GM19238 (cell line): ENCODE measurements around the gene MSH2.
"Not testable (repeated sequence)": the region's sequence is repeated elsewhere in the genome, so short reads cannot be mapped to it uniquely, and the experiment has no call there.

Source experiments
- DNase-seq: peaks from one replicate; pipeline ENCODE4 v3.0.0; 2011; ENCODE audit warnings: low spot score; ENCODE audit not compliant: insufficient read length

MSH2 gene

DNA sequence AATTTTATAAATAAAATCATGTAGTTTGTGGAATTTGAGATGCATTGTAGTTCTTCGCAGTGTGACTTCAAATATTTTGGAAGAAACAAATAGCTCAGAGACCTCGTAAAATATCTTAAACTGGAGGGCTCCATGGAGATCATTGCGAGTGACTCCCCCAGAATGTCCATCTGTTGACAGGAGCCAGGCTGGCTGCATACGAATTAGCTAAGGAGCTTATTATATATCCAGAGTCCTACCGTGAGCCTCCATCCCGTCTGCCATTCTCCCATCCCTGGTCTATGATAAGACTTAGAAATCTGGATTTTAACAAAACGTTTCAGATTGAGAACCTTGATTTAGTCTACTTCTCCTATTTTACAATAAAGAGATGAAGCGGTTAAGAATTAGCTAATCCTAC lies 80.2 kb downstream of the MSH2 start:
- no peak for DNase-seq

DNA sequence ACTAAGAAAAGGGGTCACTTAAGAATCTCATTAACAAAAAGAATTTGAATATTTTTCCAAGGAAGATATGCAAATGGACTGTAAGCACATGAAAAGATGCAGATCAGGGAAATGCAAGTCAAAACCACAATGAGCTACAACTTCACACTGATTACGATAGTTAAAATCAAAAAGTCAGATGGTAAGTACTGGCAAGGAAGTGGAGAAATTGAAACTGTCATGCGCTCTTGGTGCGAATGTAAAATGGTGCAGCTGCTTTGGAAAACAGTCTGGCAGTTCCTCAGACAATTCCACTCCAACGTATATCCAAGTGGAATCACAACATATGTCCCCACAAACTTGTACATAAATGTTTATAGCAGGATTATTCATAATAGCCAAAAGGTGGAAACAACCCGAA lies 81.4 kb downstream of the MSH2 start:
- DNase-seq, result no peak

DNA sequence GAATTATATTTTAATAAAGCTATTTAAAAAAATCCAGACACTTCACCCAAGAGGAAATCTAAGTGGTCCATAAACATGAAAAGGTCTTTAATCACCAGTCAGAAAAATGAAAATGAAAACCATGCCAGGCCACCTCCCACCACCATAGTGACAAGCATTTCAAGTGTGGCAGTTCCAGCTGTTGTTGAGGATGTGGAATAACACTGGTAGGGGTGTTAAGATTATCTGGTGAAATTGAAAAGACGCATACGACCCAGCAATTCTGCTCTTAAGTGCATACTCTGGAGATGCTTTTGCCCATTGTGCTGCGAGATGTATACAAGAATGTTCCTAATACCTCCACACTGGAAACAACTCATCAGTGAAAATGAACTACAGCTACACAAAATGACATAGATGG lies 82.2 kb downstream of the MSH2 start:
- no peak for DNase-seq

DNA sequence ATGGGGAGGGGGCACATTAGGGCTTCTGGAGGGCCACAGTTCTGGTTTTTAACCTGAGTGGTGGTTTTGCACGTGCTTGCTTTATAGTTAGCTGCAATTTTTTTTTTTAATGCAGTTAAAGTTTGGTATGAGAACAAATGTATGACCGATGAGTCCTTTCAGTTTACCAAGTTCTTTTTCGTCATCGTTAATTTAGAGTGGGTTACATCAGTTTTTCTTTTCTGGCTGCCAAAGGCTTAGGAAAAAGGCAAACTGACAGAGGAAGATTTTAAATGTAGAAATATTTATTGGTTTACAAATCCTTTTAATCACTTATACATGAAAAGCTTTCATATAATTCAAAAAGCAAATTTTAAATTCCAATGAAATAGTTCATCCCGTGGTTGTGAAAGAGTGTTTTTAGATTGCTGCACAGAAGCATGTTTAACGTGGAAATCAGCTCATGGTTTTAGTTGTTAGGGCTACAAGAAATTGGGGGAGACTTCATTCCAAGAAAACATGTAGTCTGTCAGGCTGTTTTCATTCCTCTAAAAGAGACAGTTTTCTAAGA lies 82.9 kb downstream of the MSH2 start:
- no peak for DNase-seq

DNA sequence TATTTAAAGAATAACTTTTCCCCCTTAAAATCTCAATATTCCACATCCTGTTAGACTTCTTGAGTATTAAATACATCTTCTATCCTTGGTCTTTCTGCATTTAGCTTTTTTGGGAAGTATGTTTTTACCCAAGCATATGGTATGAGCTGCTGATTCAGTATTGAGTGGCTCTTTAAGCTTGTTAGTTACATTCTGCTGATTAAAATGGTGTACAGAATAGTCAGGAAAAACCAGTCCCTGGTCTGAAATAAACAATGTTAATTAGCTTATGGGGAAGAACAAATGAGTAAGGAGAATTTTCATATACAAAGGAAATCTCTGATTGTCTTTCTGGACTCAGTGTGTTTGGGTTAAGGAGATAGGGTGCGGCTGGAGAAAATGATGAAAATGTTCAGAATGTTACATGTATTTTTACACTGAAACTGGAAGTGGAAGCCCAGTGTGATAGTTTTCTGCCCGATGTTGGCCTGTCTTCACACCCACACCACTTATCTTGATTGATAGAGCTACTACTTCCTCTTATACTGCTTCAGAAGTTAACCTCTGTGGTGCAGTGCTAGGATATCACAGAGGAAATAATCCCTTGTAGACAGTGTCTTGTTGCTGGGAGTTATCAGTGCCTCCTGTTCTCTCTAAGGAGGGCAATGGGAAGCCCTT lies 84.0 kb downstream of the MSH2 start:
- DNase-seq, result peak; percentile 21

DNA sequence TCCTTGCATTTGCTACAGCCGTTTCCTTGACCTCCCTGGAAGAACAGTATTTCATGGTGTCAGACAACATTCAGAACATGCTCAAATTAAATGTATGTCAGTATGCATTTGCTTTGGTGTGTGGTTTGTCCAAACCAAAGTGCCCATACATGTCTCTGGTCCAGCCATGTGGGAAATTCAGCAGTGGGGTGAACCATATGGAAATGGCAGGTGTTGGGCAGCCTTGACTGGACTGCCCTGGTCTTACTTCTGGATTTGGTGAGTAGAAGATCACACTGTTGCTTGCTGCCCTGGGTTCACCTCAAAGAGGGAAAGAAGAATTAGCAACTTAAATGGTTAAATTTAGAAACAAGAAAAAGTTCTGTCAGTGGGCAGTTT lies 84.5 kb downstream of the MSH2 start:
- DNase-seq, result no peak

DNA sequence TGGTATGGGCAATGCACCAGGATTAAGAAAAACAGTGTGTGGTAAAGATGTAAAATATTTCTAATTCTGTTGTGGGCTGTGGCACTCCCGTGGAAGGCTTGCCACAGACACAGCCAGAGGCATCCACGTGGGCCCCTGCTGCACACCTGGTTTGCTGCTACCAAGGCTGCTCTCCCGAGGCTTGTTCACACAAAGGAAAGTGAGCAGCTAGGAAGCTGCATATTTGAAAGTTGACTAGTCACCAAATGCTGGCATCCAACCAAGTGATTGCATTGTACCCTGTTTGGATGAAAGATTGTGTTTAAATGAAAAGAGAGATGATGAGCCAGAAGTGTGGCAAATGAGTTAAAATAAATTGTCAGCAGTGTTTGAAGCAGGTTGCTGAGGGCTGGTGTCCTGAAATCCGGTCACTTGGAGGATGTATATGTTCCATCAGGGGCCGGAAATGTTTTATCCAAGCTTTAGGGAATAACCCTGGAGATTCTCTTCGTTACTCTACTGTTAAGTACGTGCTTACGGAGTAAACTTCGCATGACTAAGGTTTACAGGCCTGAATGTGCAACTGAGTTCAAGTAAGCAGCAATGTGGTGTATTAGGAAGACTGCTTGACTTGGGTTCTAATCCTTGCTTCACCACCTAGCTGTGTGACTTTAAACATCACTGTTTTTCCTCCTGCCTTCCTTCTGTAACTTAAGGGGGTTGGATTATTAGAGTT lies 86.1 kb downstream of the MSH2 start:
- DNase-seq, result no peak

DNA sequence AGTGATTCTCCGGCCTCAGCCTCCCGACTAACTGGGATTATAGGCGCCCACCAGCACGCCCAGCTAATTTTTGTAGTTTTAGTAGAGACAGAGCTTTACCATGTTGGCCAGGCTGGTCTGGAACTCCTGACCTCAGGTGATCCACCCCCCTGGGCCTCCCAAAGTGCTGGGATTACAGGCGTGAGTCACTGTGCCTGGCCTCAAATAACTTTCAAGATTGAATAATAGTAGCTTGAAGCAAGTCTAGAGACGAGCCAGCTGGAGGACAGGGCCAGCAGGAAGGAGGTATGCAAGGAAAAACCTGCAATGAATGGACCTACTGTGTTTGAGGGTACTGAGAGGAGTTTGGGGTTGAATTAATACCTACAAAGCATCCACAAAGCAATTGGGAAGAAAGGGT lies 87.5 kb downstream of the MSH2 start:
- no peak for DNase-seq

DNA sequence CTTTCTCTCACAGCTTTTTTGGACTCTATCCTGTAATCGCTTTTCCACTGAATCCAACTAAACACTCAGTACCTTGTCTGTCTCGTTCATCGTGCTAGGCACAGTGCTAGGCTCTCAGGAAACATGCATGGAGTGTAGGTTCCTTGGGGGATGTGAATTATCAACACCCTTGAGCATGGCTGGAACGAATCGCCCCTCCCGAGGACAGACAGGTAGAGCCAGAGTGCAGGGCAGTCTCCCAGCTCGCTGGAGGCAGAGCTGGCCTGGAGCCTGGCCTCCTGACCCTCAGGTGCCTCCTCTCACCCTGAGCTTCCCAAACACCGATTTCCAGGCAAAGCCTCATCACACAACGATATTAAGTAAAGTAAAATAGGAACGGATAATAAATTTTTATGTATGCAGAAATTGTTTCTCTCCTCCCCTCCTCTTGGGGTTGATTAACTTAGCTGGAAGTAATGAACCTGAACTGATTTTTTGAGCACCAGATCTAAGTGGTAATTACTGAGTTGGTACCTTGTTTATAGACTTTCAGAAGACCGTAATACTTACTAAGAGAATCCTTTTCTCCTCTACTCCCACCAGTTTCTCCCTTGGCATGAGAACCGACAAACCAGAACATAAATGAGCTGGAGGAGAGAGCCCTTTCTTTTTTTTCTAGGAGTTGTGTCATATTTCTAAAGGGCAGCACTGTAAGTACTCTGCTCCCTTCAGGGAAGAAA lies 90.5 kb downstream of the MSH2 start:
- DNase-seq, result no peak

DNA sequence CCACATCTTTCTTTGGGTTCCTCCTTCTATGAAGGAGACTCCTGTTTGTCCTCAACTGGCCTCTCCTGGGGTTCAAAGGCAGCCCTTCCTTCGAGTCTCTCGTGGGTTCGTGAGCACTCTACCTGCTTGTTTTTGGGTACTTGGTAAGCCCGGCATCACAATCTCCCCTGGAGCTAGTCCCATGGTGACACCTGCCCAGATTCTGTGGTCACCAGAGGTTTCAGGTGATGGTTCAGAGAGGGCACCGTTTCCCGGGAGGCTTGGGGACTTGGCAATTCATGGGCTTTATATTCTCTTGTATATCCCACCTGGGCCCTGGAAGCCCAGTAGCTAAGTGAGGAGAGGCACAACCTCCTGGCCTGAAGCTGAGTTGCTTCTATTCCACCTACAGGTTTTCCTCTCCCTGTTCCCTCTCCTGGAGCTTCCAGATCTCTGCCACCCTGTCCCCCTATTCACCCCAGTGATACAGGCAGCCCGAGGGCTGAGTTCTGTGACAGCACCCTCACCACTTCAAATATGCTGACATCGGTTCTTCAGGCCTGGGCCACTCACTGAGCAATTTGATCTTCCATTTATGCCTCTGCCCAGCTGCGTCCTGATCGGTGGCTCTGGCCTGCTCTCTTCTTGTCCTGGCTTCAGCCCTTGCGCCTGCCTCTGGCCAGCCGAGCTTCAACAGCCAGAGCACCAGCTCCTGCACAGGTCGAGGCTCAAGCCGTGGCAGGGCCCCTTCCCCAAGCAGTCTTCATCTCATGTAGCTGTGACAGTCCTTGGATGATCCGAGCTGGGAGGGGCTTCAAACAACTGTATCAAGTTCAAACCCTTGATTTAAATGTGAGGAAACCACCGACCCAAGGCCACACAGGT lies 91.5 kb downstream of the MSH2 start:
- DNase-seq, result no peak

DNA sequence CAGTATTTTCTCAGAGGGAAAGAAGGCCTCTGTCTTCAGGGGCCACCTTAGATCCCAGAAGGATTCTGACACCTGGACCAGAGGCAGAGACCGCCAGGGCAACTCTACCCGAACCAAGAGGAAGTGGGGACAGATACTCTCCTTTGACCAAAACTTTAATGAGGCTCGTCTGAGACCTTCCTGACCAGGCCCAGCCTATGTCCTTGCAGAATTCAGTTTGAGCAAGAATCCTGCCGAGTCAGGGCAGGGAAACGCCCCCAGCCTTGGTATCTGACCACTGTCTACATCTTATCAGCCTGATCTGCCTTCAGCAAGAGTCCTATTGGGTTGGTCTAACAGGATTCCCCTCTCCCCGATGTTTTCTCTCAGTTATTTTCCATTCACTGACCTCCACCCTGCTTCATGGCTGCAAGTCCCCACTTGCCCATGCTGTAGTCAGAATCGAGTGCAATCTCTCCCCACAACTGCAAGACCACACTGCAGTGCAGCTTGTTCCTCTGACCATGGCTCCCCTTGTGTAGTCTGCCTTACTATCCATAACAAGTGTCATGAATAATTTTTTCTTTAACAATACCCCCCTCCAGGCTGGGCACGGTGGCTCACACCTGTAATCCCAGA lies 95.0 kb downstream of the MSH2 start:
- no peak for DNase-seq

DNA sequence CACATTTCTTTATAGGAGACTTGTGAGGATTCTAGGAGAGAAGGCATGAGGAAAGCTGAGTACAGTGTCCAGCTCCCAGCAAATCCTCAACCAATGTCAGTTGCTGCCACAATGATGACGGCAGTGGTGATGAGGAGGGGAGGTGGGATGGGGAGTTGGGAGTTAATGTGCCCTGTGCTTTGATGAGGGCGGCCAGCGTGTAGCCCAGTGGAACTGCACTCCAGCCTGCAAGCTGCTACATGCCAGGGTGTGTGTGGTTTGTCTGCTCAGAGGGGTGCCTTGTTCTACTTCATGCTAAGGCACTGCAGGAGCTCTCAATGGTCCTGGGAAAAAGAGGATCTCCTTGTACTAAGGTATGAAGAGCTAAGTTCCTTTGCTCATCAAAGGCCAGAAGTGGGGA lies 96.1 kb downstream of the MSH2 start:
- no peak for DNase-seq

DNA sequence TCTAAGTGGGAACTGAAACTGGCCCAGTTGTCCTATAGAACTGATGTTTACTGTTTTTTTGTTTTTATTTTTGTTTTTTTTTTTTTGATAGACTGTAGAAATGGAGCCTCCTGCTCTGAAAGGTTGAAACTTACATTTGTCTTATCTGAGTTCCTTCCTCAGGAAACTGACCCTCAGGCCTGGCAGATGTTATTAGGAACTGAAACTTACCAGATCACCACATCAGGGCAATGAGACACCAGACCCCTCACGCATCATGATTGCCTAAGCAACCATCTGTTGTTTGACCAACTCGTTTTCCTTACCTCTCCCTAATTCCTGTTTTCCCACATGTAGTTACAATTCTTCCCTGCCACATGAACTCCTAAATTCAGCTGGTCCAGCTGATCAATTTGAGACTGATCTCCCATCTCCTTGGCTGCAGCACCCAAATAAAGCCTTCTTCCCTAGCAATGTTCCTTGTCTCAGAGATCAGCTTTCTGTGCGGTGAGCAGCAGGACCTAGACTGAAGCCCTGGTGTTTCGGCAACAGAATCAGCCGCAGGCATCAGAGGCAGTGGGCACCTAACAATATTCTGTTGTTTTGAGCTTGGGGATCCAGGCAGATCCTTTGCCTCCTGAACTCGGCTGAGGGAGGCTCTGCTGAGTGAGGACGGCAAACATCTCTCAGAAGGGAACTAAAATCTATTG lies 96.8 kb downstream of the MSH2 start:
- DNase-seq, result no peak

DNA sequence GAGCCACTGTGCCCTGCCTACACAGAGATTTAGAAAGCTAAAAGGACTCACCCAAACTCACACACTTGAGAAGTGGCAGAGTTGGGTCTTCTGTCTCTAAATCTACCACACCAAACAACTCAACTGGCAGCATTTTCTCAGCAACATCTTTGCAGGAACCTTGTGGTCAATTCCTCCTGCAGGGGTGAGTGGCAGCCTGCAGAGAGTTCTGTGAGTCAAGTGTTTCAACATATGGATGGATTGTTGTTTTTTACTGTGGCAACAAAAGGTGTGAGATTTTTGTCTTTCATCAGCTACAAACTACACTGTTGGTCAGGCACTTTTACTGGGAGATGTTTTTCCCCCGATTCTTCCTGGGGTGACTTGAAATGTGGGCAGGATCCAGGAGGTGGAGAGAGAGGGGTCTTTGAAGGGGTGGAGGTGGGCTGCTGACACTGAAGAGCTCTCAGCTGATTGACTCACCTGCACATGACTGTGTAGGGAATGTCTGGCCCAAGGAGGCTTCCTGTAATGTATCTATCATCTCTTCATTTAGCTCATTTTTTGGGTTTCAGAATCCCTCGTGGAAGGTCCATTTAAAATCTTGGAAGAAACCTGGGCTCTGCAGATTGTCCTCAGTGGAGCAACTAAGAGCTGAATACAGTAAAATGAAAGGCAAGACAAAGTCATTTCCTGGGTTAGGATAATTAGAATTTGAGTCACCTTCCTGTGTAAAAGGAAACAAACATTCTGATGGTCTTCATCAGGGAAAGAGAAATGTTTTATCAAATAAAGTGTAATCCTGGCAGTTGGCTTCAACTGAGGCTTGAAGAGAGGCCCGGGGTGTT lies 98.6 kb downstream of the MSH2 start:
- DNase-seq, result no peak

DNA sequence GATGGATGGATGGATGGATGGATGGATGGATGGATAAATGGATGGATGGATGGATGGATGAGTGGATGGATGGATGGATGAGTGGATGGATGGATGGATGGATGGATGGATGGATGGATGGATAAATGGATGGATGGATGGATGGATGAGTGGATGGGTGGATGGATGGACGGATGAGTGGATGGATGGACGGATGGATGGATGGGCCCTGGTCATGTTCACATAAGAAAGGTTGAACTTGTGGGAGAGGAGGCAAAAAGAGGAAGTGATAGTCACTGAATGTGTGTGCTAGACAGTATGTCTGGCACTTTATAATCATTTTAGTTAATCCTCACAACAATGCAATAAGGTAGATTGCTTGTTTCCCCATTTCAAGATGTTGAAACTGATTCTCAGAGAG lies 99.5 kb downstream of the MSH2 start:
- DNase-seq, result not testable (repeated sequence)

DNA sequence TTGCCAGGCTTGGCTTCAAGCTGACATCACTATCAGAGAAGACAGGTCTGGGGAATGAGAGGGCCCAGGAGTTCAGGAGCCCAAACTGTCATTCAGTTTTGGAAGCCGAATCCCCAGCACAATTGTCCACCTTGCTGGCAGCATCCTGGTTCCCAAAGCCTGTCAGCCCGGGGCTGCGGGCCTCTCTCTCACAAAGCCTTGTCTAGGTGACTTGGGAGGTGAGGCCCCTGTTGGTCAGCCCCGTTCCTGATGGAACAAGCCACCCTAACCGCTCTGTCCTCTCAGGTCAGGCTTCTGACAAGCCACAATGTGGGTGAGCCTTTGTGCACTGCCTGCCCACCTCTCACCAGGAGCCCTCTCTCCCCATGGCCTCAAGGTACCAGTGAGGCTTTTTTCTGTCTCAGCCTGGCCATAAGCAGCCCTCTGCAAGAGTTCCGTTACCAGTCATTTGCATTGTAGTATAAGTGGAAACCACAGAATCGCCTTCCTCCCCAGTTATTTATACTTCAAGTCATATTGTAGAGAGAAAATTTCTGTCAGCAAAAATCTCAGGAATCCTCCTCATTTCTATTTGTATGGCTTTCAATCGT lies 100.6 kb downstream of the MSH2 start:
- no peak for DNase-seq

DNA sequence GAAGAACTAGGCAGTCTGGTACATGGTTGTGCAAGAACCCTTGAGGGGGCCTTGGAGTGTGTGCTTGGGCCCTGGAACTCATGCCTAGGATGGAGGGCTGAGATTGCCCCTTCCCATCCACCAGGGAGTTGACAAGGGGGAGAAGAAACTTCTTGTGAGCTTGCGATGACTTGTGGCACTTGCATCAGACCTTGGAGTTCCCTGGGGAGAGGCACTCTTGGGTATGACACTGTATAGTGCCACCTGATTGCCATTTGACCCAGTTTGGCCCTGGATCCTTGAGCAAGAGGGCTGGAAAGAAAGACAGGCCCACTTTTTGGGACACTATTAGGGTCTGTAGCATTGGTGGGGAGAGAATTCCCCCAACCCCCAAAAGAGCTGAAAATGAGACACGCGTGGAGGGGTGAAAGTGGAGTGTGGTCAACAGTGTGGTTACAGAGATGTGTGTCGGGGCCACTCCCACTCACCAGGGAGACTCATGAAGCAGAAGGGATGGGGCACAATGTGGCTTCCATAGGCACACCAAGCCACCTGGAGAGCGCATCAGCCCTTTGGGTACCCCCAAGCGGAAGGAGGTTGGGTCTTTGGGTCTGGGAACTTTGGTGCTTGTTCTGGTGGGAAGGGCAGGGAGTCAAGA lies 101.3 kb downstream of the MSH2 start:
- DNase-seq, result no peak

DNA sequence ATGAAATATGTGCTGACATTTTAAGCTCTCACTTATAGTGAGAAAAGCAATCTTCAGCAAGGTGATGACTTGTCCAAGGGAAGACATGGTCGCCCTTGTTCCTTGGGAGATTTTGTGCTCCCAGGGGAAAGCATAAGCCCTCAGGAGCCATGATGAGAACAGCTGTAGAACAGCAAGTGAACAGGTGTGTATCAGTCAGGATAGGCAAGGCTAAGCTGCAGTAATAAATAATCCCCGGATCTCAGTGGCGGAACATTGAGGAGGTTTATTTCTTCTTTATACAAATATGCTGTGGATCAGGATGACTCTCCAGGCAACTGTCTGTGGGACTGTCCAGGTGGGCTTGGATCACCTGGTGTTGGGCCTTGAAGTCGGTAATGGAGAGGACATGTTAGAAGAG lies 103.1 kb downstream of the MSH2 start:
- no peak for DNase-seq

DNA sequence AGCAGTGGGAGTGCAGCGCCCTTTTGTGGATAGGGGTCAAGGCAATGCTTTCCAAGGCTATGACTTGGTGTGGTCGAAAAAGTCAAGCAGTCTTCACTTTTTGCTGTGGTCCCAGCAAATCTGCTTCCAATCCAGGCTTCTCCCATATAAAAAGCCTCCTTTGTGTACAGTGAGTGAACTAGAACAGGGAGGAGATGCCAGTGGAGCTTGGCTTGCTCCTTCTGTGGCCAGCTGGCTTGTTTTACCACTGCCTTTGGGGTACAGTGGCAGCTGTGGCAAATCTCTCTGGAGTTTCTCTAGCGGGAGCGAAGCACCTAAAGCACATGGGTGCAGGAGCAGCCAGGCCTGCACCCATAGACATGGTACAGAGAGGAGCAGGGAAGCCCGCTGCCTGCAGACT lies 103.5 kb downstream of the MSH2 start:
- DNase-seq, result no peak
